HG02970 (cell line): ENCODE results near the gene FUBP3.

ENCODE experiments used
- ATAC-seq: cut with Tn5 transposase; IDR thresholded peaks from one replicate; pipeline ENCODE4 v1.9.1; 2021; ENCODE audit warnings: mild to moderate bottlenecking, moderate library complexity, moderate number of reproducible peaks; ENCODE audit not compliant: unreplicated experiment, low FRiP score

The FUBP3 gene

GRCh38 chr9:130578865-130579737, at the start of gene FUBP3:
Gene FUBP3 (plus strand): TSS chr9:130579577. CDS start chr9:130579681, 104 bp downstream.
- ATAC-seq: peak; percentile 86

GRCh38 chr9:130530938-130531337, 48.4 kb upstream of the FUBP3 start:
- no peak for ATAC-seq

- no peak for ATAC-seq
Measured at GRCh38 chr9:130531670-130532069, 47.7 kb upstream of the FUBP3 start.

GRCh38 chr9:130532426-130533080, 46.8 kb upstream of the FUBP3 start:
- no peak for ATAC-seq

GRCh38 chr9:130535818-130536521, 43.4 kb upstream of the FUBP3 start:
- no peak for ATAC-seq

GRCh38 chr9:130536701-130537107, 42.7 kb upstream of the FUBP3 start:
- no peak for ATAC-seq

- no peak for ATAC-seq
Measured at GRCh38 chr9:130537346-130538050, 41.9 kb upstream of the FUBP3 start.

- no peak for ATAC-seq
Measured at GRCh38 chr9:130539420-130540223, 39.8 kb upstream of the FUBP3 start.

- ATAC-seq: no peak
Measured at GRCh38 chr9:130541533-130541932, 37.8 kb upstream of the FUBP3 start.

- no peak for ATAC-seq
Measured at GRCh38 chr9:130542038-130542437, 37.3 kb upstream of the FUBP3 start.

- no peak for ATAC-seq
Measured at GRCh38 chr9:130542457-130543228, 36.7 kb upstream of the FUBP3 start.

- no peak for ATAC-seq
Measured at GRCh38 chr9:130543368-130543767, 36.0 kb upstream of the FUBP3 start.

- no peak for ATAC-seq
Measured at GRCh38 chr9:130543859-130544258, 35.5 kb upstream of the FUBP3 start.

- ATAC-seq: no peak
Measured at GRCh38 chr9:130544364-130544763, 35.0 kb upstream of the FUBP3 start.

- no peak for ATAC-seq
Measured at GRCh38 chr9:130548103-130548502, 31.3 kb upstream of the FUBP3 start.

GRCh38 chr9:130549093-130549735, 30.2 kb upstream of the FUBP3 start:
- no peak for ATAC-seq

GRCh38 chr9:130554606-130555005, 24.8 kb upstream of the FUBP3 start:
- no peak for ATAC-seq

GRCh38 chr9:130555061-130555460, 24.3 kb upstream of the FUBP3 start:
- no peak for ATAC-seq

GRCh38 chr9:130555968-130556367, 23.4 kb upstream of the FUBP3 start:
- no peak for ATAC-seq
